Left renal pelvis (tissue), 4 donors: ENCODE results near the gene EPS15. TPM values are rescaled to one million over a fixed set of nuclear protein-coding genes. Genes with fewer than 3 reads are reported as not detected.
"Not testable (repeated sequence)": the region's sequence is repeated elsewhere in the genome, so short reads cannot be mapped to it uniquely, and the experiment has no call there.

ENCODE experiments used
- DNase-seq, 4 donors: peaks; one replicate each; pipeline ENCODE4 v3.0.0-alpha.2; 2013; ENCODE audit warnings: low read depth in 4 of 4, low spot score in 3 of 4
- polyA plus RNA-seq, 4 donors: library from polyadenylated mRNA; unstranded; fragments of 120-200 nt; gene quantifications; one replicate each; pipeline ENCODE4 v1.2.1, GENCODE V29; 2013; ENCODE audit not compliant: insufficient read length in 4 of 4

EPS15 gene
- 10 to 100 TPM; 42.9 to 47.3 (median 45.2) TPM for polyA plus RNA-seq

- peak in 3 of 4 donors; percentile 41 to 73 (median 53) for DNase-seq
Observed at GRCh38 chr1:51519048-51519864, at the start of gene EPS15. TSS of gene EPS15 (minus strand) at chr1:51519266. CDS start at chr1:51519231, 35 bp downstream.

DNA sequence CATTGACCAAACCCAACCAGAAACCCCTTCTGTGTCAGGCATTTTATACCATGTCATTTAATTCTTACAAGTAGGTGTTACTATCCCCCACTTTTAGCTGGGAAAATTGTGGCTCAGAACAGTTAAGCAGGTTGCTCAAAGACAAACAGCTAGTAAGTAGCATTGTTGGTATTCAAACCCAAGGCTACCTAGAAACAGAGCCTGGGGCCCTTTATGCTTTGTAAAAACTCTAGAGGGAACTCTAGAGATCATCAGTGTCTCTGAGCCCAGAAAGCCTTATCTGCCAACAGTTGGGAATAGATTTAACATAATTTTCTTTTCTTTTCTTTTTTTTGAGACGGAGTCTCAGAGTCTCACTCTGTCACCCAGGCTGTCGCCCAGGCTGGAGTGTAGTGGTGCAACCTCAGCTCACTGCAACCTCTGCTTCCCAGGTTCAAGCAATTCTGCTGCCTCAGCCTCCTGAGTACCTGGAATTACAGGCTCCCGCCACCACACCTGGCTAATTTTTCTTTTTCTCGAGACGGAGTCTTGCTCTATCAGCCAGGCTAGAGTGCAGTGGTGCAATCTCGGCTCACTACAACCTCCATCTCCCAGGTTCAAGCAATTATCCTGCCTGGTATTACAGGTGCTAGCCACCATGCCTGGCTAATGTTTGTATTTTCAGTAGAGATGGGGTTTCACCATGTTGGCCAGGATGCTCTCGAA, 49.3 kb upstream of the EPS15 start:
- DNase-seq = no peak

- DNase-seq = no peak
Observed at GRCh38 chr1:51567653-51568052, 48.6 kb upstream of the EPS15 start.

- no peak for DNase-seq
Observed at GRCh38 chr1:51566260-51566659, 47.2 kb upstream of the EPS15 start.

DNA sequence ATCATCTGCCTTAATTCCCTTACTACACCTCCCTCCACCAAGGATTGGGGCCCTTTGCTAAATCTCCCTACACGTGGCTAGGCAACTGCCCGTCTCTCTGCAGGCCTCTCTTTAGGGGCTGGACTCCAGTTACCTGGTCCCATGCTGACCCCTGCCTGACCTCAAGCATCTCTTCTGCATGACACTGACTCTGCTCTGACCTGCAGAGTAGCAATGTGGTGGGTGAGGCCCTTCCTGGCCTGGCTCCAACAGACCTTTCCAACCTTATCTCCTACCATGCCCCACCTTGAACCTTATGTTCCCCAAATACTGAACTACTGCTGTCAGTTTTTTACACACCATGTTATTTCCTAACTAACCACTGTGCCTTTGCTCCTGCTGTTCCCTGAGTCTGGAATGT, 45.9 kb upstream of the EPS15 start:
- DNase-seq = no peak

- no peak for DNase-seq
Observed at GRCh38 chr1:51564124-51564523, 45.1 kb upstream of the EPS15 start.

- DNase-seq = no peak
Observed at GRCh38 chr1:51561702-51562101, 42.6 kb upstream of the EPS15 start.

GRCh38 chr1:51560895-51561294, 41.8 kb upstream of the EPS15 start:
- not testable (repeated sequence) for DNase-seq

DNA sequence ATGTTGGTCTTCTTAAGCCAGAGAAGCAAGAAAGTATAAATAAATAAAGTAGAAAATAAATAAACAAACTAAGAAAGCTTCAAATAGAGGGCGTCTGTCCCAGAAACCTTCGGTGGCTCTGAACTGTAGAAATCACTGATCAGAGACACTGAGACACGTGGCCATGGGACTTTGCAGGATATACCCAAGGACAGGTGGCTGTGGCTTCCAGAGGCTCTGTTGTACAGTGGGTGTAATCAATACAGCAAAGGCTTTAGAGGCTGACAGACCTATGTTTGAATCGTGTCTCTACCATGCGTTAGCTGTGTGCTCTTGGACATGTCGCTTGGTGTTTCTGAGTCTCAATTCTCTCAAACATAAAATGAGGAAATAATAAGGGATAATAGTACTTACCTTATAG, 41.0 kb upstream of the EPS15 start:
- no peak for DNase-seq

DNA sequence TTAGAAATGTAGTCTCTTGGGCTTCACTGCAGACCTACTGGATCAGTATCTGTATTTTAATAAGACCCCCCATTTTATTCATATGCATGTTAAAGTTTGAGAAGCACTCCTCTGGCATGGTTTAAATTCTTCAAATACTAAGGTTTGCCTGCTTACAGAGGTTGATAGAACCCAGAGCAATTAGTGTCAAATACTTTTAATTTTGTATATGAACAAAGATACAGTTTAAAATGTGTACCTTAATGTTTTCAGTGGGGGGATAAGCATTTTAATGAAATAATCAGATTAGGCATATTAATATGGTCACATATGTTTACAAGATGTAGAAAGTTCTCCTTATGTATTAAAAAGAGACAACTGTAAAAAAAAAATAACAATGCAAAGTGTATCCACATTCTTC, 40.4 kb upstream of the EPS15 start:
- DNase-seq = no peak

DNA sequence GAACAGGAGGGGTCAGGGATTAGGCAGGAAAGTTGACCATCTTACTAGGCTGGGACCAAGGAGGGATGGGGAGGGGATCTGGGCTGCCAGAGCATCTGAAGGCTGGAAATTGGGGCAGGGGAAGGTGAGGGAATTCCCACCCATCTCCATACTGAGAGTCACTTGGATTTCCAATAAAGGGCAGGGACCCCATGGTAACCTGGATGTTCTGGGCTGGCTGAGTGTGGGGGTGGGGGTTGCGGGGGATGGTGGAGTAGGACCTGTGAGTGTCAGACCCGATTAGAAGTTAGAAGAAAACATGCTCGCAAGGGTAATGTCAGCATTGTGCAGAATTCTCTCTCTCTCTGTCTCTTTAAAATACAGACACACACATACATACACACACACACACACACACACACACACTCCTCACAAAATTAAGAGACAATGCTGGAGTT, 40.0 kb upstream of the EPS15 start:
- DNase-seq = no peak

- no peak for DNase-seq
Observed at GRCh38 chr1:51558375-51558924, 39.4 kb upstream of the EPS15 start.

GRCh38 chr1:51557168-51557567, 38.1 kb upstream of the EPS15 start:
- DNase-seq = no peak

GRCh38 chr1:51555866-51556619, 37.0 kb upstream of the EPS15 start:
- no peak for DNase-seq

DNA sequence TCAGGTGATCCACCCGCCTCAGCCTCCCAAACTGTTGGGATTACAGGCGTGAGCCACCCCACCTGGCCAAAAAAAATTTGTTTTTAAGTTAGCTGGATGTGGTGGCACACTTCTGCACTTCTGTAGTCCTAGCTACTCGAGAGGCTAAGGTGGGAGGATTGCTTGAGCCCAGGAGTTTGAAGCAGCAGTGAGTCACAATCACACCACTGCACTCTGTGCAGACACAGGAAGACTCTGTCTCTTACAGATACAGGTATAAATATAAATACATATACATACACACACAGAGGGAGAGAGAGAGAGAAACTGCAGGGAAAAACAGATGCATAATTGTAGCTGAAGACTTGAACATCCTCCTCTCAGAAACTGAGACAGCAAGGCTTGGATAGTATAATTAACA, 34.8 kb upstream of the EPS15 start:
- DNase-seq = no peak

GRCh38 chr1:51552929-51553807, 34.1 kb upstream of the EPS15 start:
- DNase-seq = no peak

DNA sequence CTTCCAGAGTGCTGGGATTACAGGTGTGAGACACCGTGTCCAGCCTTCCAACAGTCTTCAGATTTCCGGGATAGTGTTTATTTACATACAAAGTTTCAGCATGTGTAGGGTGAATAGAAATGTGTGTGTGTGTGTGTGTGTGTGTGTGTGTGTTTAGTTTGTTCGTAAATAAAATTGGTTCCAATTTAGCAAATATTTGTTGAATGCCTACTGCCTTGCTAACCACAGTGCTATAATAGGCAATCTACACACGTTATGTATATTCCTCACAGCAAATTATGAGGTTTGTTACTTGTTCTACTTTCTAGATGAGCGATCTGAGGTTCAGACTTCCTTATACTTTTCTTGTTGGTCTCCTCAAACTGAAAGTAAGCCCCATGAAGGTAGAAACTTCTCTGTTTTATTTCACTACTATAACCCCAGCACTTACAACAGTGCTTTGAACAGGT, 32.8 kb upstream of the EPS15 start:
- no peak for DNase-seq

GRCh38 chr1:51551081-51551480, 32.0 kb upstream of the EPS15 start:
- DNase-seq = no peak

DNA sequence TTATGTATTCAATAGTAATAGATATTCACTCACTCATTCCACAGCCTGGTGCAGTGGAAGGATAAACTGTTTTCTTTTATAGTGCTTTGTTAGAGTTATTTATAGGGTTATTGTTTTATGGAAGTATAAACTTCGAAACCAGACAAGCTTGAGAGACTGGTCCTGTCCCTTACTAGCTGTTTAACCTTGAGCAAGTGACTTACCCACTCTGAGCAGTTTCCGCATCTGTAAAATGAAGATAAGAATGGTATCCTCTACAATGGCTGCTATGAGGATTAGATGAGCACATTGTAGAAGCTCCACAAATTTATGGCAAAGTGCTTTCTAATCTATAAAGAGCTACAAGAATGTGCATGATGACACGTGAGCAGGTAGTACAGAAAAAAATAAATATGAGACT, 30.8 kb upstream of the EPS15 start:
- no peak for DNase-seq
